GM12801 (cell line): Measurements from ENCODE around the gene SEC14L2.

Source experiments
- CTCF ChIP-seq: IDR thresholded peaks from one replicate; pipeline ENCODE4 v1.5.1; 2011; ENCODE audit warnings: control low read depth; ENCODE audit not compliant: insufficient read length; ENCODE audit errors: extremely low read depth

Gene SEC14L2

GRCh38 chr22:30444632-30445437, 48.0 kb downstream of the SEC14L2 start:
- no peak for TF ChIP-seq CTCF

- no peak for TF ChIP-seq CTCF
These were observed 48.8 kb downstream of the SEC14L2 start for GRCh38 chr22:30445438-30446145.

- TF ChIP-seq CTCF = no peak
These were observed 50.8 kb downstream of the SEC14L2 start for GRCh38 chr22:30447656-30448055.

- no peak for TF ChIP-seq CTCF
These were observed 56.0 kb downstream of the SEC14L2 start for GRCh38 chr22:30452861-30453260.

GRCh38 chr22:30453731-30454510, 57.1 kb downstream of the SEC14L2 start:
- no peak for TF ChIP-seq CTCF

- no peak for TF ChIP-seq CTCF
These were observed 58.4 kb downstream of the SEC14L2 start for GRCh38 chr22:30455075-30455840.

GRCh38 chr22:30457981-30458380, 61.2 kb downstream of the SEC14L2 start:
- TF ChIP-seq CTCF = no peak
